GM21717 (cell line): Measurements from ENCODE around the gene FAM20C.

Experiments
- ATAC-seq: cut with Tn5 transposase; IDR thresholded peaks from one replicate; pipeline ENCODE4 v1.9.1; 2021; ENCODE audit warnings: mild to moderate bottlenecking, moderate library complexity; ENCODE audit not compliant: unreplicated experiment

Gene FAM20C

GRCh38 chr7:300546-301290 is 108.3 kb downstream of the FAM20C start:
- no peak for ATAC-seq

GRCh38 chr7:301291-302053 is 109.1 kb downstream of the FAM20C start:
- no peak for ATAC-seq

- ATAC-seq, result no peak
Observed at GRCh38 chr7:302054-302992, 110.0 kb downstream of the FAM20C start.

GRCh38 chr7:303425-303824 is 111.1 kb downstream of the FAM20C start:
- ATAC-seq, result no peak

GRCh38 chr7:303884-304573 is 111.7 kb downstream of the FAM20C start:
- ATAC-seq, result no peak

- ATAC-seq, result no peak
Observed at GRCh38 chr7:304574-305409, 112.4 kb downstream of the FAM20C start.

GRCh38 chr7:305410-306151 is 113.2 kb downstream of the FAM20C start:
- ATAC-seq, result no peak

- no peak for ATAC-seq
Observed at GRCh38 chr7:307970-308369, 115.6 kb downstream of the FAM20C start.

- no peak for ATAC-seq
Observed at GRCh38 chr7:309586-310228, 117.3 kb downstream of the FAM20C start.
